Measurements from ENCODE around the gene BICC1. TPM values are rescaled to one million over a fixed set of nuclear protein-coding genes. Genes with fewer than 3 reads are reported as not detected.

The BICC1 gene
- polyA plus RNA-seq, 5 donors = 27.2 to 43.9 (median 37.5) TPM

- DNase-seq = no peak
Observed at GRCh38 chr10:58555930-58556311, 43.2 kb downstream of the BICC1 start.

GRCh38 chr10:58556516-58557165, 44.0 kb downstream of the BICC1 start:
- no peak for DNase-seq

- DNase-seq = no peak
Observed at GRCh38 chr10:58557714-58558113, 45.0 kb downstream of the BICC1 start.

GRCh38 chr10:58560068-58560467, 47.4 kb downstream of the BICC1 start:
- DNase-seq = no peak

GRCh38 chr10:58565271-58565670, 52.6 kb downstream of the BICC1 start:
- DNase-seq = no peak

GRCh38 chr10:58567652-58568051, 55.0 kb downstream of the BICC1 start:
- DNase-seq = no peak

- DNase-seq = no peak
Observed at GRCh38 chr10:58568428-58568935, 55.8 kb downstream of the BICC1 start.

- no peak for DNase-seq
Observed at GRCh38 chr10:58570307-58570723, 57.6 kb downstream of the BICC1 start.

- no peak for DNase-seq
Observed at GRCh38 chr10:58570979-58571378, 58.3 kb downstream of the BICC1 start.

GRCh38 chr10:58573144-58573543, 60.5 kb downstream of the BICC1 start:
- DNase-seq = no peak

- no peak for DNase-seq
Observed at GRCh38 chr10:58574058-58574457, 61.4 kb downstream of the BICC1 start.

- no peak for DNase-seq
Observed at GRCh38 chr10:58575491-58575890, 62.8 kb downstream of the BICC1 start.

- peak in 1 of 2 donors; percentile 14 for DNase-seq
Observed at GRCh38 chr10:58576751-58577436, 64.2 kb downstream of the BICC1 start.

GRCh38 chr10:58577437-58577777, 64.7 kb downstream of the BICC1 start:
- peak; percentile 58 to 76 for DNase-seq

- DNase-seq = no peak
Observed at GRCh38 chr10:58578366-58578765, 65.7 kb downstream of the BICC1 start.

GRCh38 chr10:58579011-58579655, 66.5 kb downstream of the BICC1 start:
- DNase-seq = no peak

- no peak for DNase-seq
Observed at GRCh38 chr10:58582045-58582444, 69.4 kb downstream of the BICC1 start.

- no peak for DNase-seq
Observed at GRCh38 chr10:58585435-58585834, 72.8 kb downstream of the BICC1 start.

GRCh38 chr10:58586282-58587245, 73.9 kb downstream of the BICC1 start:
- no peak for DNase-seq

- DNase-seq = no peak
Observed at GRCh38 chr10:58587676-58588075, 75.0 kb downstream of the BICC1 start.

- DNase-seq = no peak
Observed at GRCh38 chr10:58588673-58589265, 76.1 kb downstream of the BICC1 start.
